GM12878 (cell line): ENCODE measurements around the gene NPAS3. TPM values are rescaled to one million over a fixed set of nuclear protein-coding genes. Genes with fewer than 3 reads are reported as not detected.

Experiments
- ATAC-seq: fragments of 200-7000 bp; cut with Tn5 transposase; 3 replicates; pipeline ENCODE4 v1.9.1; 2020; ENCODE audit warnings: mild to moderate bottlenecking, moderate library complexity
- BruUV-seq: library from RNA; stranded (reverse); fragments of 400-500 nt; replicated peaks from 2 replicates; lab custom pipeline; 2021; lab: Mats Ljungman, UMichigan
- CTCF ChIA-PET: fragments of 300-600 bp; sonication (Branson Sonifier 250); formaldehyde crosslinking; extraction: SDS; loops from one replicate; lab custom pipeline; 2021; ENCODE audit warnings: inconsistent platforms; lab: Yijun Ruan, JAX
- POLR2A ChIA-PET: fragments of 350-600 bp; formaldehyde crosslinking; extraction: SDS; loops from one replicate; lab custom pipeline; 2021; ENCODE audit warnings: inconsistent platforms; lab: Charles Lee
- RAD21 ChIA-PET: fragments of 300-600 bp; sonication (Branson Sonifier 250); formaldehyde crosslinking; loops from one replicate; lab custom pipeline; 2023; ENCODE audit warnings: antibody characterized with exemption; ENCODE audit not compliant: unreplicated experiment; lab: Charles Lee
- SMC1A ChIA-PET: fragments of 300-600 bp; sonication (Branson Sonifier 250); formaldehyde crosslinking; loops from one replicate; lab custom pipeline; 2023; ENCODE audit not compliant: unreplicated experiment, uncharacterized antibody; lab: Charles Lee
- DNase-seq: peaks from one replicate; pipeline ENCODE4 v3.0.0-alpha.2; 2011; ENCODE audit warnings: low read depth, low spot score
- FAIRE-seq: peaks from 3 replicates; lab custom pipeline; 2011; peaks lifted over from hg19 to GRCh38; lab: Jason Lieb, UNC
- H2AFZ ChIP-seq: 2 replicates; pipeline ENCODE4 v1.6.0; 2011; ENCODE audit warnings: low read depth, low read length, control low read depth; ENCODE audit not compliant: control insufficient read depth
- H3K27ac ChIP-seq: 2 replicates; pipeline ENCODE4 v1.5.1; 2011; ENCODE audit warnings: control low read depth; ENCODE audit not compliant: control insufficient read depth, insufficient read depth
- H3K27me3 ChIP-seq, 2 experiments: replicated peaks in 1 of 2; 2 replicates each; pipeline versions ENCODE4 v1.6.0 to v1.6.1; 2011; ENCODE audit warnings: low read length in 1 of 2; ENCODE audit not compliant: control insufficient read depth in 2 of 2, insufficient read depth in 2 of 2
- H3K36me3 ChIP-seq, 2 experiments: 2 replicates each; pipeline ENCODE4 v1.5.1; 2011; ENCODE audit warnings: low read length in 1 of 2; ENCODE audit not compliant: control insufficient read depth in 2 of 2, insufficient read depth in 2 of 2
- H3K4me1 ChIP-seq: 2 replicates; pipeline ENCODE4 v1.6.1; 2011; ENCODE audit warnings: mild to moderate bottlenecking, low read length, moderate library complexity, mixed read lengths; ENCODE audit not compliant: control insufficient read depth, insufficient read depth
- H3K4me2 ChIP-seq: 2 replicates; pipeline ENCODE4 v1.6.0; 2011; ENCODE audit warnings: control low read depth; ENCODE audit not compliant: control insufficient read depth, insufficient read depth
- H3K4me3 ChIP-seq: fragments of 200-600 bp; sonication (generic); 2 replicates; pipeline ENCODE4 v1.5.1; 2016
- H3K79me2 ChIP-seq: 2 replicates; pipeline ENCODE4 v1.6.0; 2011; ENCODE audit warnings: low read length; ENCODE audit not compliant: control insufficient read depth, insufficient read depth
- H3K9ac ChIP-seq: 2 replicates; pipeline ENCODE4 v1.8.0; 2011; ENCODE audit warnings: low read length, control low read depth, mixed read lengths; ENCODE audit not compliant: control insufficient read depth, insufficient read depth
- H3K9me3 ChIP-seq: replicated peaks from 3 replicates; pipeline ENCODE4 v1.5.1; 2011; ENCODE audit warnings: mild to moderate bottlenecking, low read length; ENCODE audit not compliant: control insufficient read depth, insufficient read depth
- H4K20me1 ChIP-seq: 2 replicates; pipeline ENCODE4 v1.6.0; 2011; ENCODE audit not compliant: control insufficient read depth, insufficient read depth
- BCLAF1 ChIP-seq: fragments of 450-650 bp; IDR thresholded peaks from 2 replicates; pipeline ENCODE4 v1.6.1; 2017; ENCODE audit warnings: antibody characterized with exemption, mild to moderate bottlenecking, moderate library complexity
- FOXK2 ChIP-seq: fragments of 450-650 bp; IDR thresholded peaks from 2 replicates; pipeline ENCODE4 v1.6.1; 2017; ENCODE audit warnings: mild to moderate bottlenecking, moderate library complexity
- HCFC1 ChIP-seq: fragments of 150-350 bp; IDR thresholded peaks from 2 replicates; pipeline ENCODE4 v1.6.1; 2014; ENCODE audit warnings: low read length
- IKZF1 ChIP-seq: fragments of 450-650 bp; conservative IDR thresholded peaks from 2 replicates; pipeline ENCODE4 v1.6.1; 2017; ENCODE audit warnings: antibody characterized with exemption, mild to moderate bottlenecking
- JUNB ChIP-seq: IDR thresholded peaks from 2 replicates; pipeline ENCODE4 v1.6.1; 2016; ENCODE audit warnings: antibody characterized with exemption, mild to moderate bottlenecking
- MYC ChIP-seq: IDR thresholded peaks from 2 replicates; pipeline ENCODE4 v1.6.1; 2011; ENCODE audit warnings: mild to moderate bottlenecking, low read length, moderate library complexity, inconsistent platforms; ENCODE audit not compliant: insufficient read depth, insufficient replicate concordance, insufficient read length, severe bottlenecking
- NFYB ChIP-seq: IDR thresholded peaks from 2 replicates; pipeline ENCODE4 v1.6.1; 2011; ENCODE audit warnings: low read depth, mild to moderate bottlenecking, low read length, improper control_type of control experiment, moderate library complexity; ENCODE audit not compliant: insufficient read depth
- TCF12 ChIP-seq: IDR thresholded peaks from 2 replicates; pipeline ENCODE4 v1.6.1; 2011; ENCODE audit warnings: low read depth, mild to moderate bottlenecking, low read length
- ZNF274 ChIP-seq: IDR thresholded peaks from one replicate; pipeline ENCODE4 v1.8.0; 2011; ENCODE audit not compliant: insufficient read length, insufficient read depth
- WGBS: methylation state at CpG from one replicate; pipeline ENCODE4 v1.1.6; 2016; ENCODE audit warnings: low lambda C conversion rate; ENCODE audit not compliant: insufficient replicate concordance, insufficient coverage; ENCODE audit errors: missing lambda C conversion rate; 5-methylcytosine and 5-hydroxymethylcytosine counted together
- in situ Hi-C: fragments of 300-500 bp; cut with MboI; formaldehyde crosslinking; loops from 9 replicates; pipeline ENCODE4 v1.14.3; 2018; ENCODE audit warnings: mixed read lengths
- intact Hi-C: fragments of 100-400 bp; cut with micrococcal nuclease; formaldehyde crosslinking; loops from one replicate; pipeline ENCODE4 v1.14.2; 2022; ENCODE audit not compliant: unreplicated experiment
- polyA plus RNA-seq, 11 experiments: library from polyadenylated mRNA; depleted of rRNA in 4 of 11; unstranded in 6 of 11; stranded (reverse) in 5 of 11; fragments of >200 nt; fragmentation: Nextera tagmentation in 4 of 11; fragmentation: Illumina TruSeq in 1 of 11; extraction: Ambion mirVana in 4 of 11; extraction: Trizol in 1 of 11; gene quantifications; 1 replicate in 1 of 11; 2 replicates in 10 of 11; pipeline versions ENCODE4 v1.2.1 to v1.2.3, GENCODE V29; 2011 to 2016; ENCODE audit warnings: inconsistent platforms in 2 of 11, missing spikeins in 2 of 11, low read depth in 1 of 11
- total RNA-seq, 4 experiments: library from RNA; depleted of rRNA in 3 of 4; stranded (reverse); fragments of >200 nt in 3 of 4; fragmentation: Illumina TruSeq in 1 of 4; extraction: Trizol in 1 of 4; gene quantifications; 2 replicates each; pipeline versions ENCODE4 v1.2.1 to v1.2.3, GENCODE V29; 2013 to 2021
- TF ChIP-seq, protein P1 (sequence below): fragments of 450-650 bp; IDR thresholded peaks from 2 replicates; pipeline ENCODE4 v1.6.1; 2017; ENCODE audit warnings: borderline replicate concordance
- TF ChIP-seq, protein P2 (sequence below): IDR thresholded peaks from 2 replicates; pipeline ENCODE4 v1.6.1; 2012; ENCODE audit warnings: mild to moderate bottlenecking, low read depth, low read length
- TF ChIP-seq, protein P3 (sequence below): fragments of 450-650 bp; IDR thresholded peaks from 2 replicates; pipeline ENCODE4 v1.6.1; 2017; ENCODE audit warnings: mild to moderate bottlenecking

Gene NPAS3
- total and polyA plus RNA-seq, 10 of the 15 experiments (the other 5 are each of a cell fraction or from before 2014, with no cell fraction given), result under 0.01 to 2.7 (median 0.03) TPM; not detected in 6

DNA sequence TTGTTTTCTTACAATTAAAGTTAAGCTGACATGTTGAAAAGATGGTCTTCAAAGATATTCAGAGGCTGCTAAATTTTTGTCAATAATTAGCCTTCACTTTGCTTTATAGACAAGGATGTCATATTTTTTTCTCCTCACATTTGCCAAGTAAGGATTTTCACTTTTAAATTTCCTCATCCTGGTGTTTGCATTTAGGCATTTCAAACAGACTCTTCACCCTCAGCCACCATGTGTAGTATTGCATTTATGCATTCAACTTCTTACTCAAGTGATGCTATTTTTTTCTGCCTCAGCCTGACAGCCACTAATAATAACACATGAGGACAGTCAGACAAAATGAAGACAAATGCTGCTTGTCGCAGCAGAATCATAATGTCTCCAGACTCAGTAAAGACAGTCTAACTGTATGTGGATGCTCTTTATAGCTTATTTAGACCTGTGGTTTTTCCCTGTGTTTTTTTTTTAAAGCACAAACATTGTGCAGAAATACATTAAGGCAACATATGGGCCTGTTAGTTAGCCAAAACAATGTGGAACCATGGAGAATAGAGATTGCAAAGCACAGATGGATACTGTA, 481.5 kb downstream of the NPAS3 start (continued):
- no peak for TF ChIP-seq JUNB
- no peak for TF ChIP-seq IKZF1

- no peaks in the 10 kb centered on the region for H3K4me1 ChIP-seq
- TF ChIP-seq, protein P1, sequence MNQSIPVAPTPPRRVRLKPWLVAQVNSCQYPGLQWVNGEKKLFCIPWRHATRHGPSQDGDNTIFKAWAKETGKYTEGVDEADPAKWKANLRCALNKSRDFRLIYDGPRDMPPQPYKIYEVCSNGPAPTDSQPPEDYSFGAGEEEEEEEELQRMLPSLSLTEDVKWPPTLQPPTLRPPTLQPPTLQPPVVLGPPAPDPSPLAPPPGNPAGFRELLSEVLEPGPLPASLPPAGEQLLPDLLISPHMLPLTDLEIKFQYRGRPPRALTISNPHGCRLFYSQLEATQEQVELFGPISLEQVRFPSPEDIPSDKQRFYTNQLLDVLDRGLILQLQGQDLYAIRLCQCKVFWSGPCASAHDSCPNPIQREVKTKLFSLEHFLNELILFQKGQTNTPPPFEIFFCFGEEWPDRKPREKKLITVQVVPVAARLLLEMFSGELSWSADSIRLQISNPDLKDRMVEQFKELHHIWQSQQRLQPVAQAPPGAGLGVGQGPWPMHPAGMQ, result no peak
- TF ChIP-seq, protein P2, sequence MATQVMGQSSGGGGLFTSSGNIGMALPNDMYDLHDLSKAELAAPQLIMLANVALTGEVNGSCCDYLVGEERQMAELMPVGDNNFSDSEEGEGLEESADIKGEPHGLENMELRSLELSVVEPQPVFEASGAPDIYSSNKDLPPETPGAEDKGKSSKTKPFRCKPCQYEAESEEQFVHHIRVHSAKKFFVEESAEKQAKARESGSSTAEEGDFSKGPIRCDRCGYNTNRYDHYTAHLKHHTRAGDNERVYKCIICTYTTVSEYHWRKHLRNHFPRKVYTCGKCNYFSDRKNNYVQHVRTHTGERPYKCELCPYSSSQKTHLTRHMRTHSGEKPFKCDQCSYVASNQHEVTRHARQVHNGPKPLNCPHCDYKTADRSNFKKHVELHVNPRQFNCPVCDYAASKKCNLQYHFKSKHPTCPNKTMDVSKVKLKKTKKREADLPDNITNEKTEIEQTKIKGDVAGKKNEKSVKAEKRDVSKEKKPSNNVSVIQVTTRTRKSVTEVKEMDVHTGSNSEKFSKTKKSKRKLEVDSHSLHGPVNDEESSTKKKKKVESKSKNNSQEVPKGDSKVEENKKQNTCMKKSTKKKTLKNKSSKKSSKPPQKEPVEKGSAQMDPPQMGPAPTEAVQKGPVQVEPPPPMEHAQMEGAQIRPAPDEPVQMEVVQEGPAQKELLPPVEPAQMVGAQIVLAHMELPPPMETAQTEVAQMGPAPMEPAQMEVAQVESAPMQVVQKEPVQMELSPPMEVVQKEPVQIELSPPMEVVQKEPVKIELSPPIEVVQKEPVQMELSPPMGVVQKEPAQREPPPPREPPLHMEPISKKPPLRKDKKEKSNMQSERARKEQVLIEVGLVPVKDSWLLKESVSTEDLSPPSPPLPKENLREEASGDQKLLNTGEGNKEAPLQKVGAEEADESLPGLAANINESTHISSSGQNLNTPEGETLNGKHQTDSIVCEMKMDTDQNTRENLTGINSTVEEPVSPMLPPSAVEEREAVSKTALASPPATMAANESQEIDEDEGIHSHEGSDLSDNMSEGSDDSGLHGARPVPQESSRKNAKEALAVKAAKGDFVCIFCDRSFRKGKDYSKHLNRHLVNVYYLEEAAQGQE, result no peak
- TF ChIP-seq ZNF274 (no peak), FOXK2 (no peak), HCFC1 (no peak), NFYB (no peak), BCLAF1 (no peak), TCF12 (no peak), MYC (no peak)
- TF ChIP-seq, protein P3, sequence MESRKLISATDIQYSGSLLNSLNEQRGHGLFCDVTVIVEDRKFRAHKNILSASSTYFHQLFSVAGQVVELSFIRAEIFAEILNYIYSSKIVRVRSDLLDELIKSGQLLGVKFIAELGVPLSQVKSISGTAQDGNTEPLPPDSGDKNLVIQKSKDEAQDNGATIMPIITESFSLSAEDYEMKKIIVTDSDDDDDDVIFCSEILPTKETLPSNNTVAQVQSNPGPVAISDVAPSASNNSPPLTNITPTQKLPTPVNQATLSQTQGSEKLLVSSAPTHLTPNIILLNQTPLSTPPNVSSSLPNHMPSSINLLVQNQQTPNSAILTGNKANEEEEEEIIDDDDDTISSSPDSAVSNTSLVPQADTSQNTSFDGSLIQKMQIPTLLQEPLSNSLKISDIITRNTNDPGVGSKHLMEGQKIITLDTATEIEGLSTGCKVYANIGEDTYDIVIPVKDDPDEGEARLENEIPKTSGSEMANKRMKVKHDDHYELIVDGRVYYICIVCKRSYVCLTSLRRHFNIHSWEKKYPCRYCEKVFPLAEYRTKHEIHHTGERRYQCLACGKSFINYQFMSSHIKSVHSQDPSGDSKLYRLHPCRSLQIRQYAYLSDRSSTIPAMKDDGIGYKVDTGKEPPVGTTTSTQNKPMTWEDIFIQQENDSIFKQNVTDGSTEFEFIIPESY, result no peak
Measured at GRCh38 chr14:33430414-33431035, 491.8 kb downstream of the NPAS3 start.

More at GRCh38 chr14:33430414-33431035, 491.8 kb downstream of the NPAS3 start:
- Histone ChIP-seq H3K4me2 (no peak overlapping the region), H3K79me2 (no peaks in the 10 kb centered on the region), H3K36me3 (no peaks in the 10 kb centered on the region), H3K27me3 (no peaks in the 10 kb centered on the region), H3K9me3 (no peaks in the 10 kb centered on the region), H3K27ac (no peak overlapping the region), H4K20me1 (no peaks in the 10 kb centered on the region), H3K9ac (no peak overlapping the region), H2AFZ (no peak overlapping the region), H3K4me3 (no peak overlapping the region)
- WGBS, result 21% methylated on average over 7 of the region's 7 CpGs
- RAD21 ChIA-PET, result no interaction called here
- SMC1A ChIA-PET, result no interaction called here
- POLR2A ChIA-PET, result no interaction called here
- no peak for ATAC-seq
- intact Hi-C loops, result loop anchor here (5.0 kb wide), 1 partner anchor 853 kb away; no protein-coding TSS in a partner anchor
- in situ Hi-C loops, result loop anchor here (10.0 kb wide), 1 partner anchor 856 kb away; no protein-coding TSS in a partner anchor
- CTCF ChIA-PET, result interaction anchor here (1.5 kb wide), 1 partner anchor 719 kb away, joined by 6 read pairs; no protein-coding TSS in a partner anchor
- BruUV-seq, result no TSS peak
- FAIRE-seq, result no peak
- DNase-seq, result no peak
